KBM-7 (cell line): ENCODE measurements around the gene INPP4B.
"Not testable (repeated sequence)": the region's sequence is repeated elsewhere in the genome, so short reads cannot be mapped to it uniquely, and the experiment has no call there.

Experiments
- DNase-seq: peaks from one replicate; pipeline ENCODE4 v3.0.0-alpha.2; 2015
- in situ Hi-C: fragments of 300-500 bp; cut with MboI; formaldehyde crosslinking; loops from 2 replicates; pipeline ENCODE4 v1.14.3; 2020; ENCODE audit warnings: low sequenced_read_pairs, low pct_unique_long_range_greater_than_20kb, mixed read lengths

INPP4B gene

DNA sequence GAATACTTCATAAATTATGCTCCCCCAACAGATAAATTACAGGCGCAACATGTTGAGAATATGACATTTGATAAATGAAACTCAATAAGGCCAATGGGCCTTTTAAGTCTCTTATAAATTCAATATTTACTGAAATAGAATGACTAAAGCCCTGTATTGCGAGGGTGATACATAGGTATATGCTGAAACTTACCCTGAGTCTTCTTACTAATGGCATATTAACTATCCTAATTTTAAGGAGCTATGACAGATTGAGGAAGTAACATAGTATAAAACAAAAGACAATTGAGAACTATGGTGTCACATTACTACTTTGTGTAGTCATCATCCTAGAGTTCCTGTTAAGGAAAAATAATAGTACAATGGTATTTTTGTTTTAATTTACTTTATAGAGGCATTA is 769.1 kb downstream of the INPP4B start:
- DNase-seq = no peak
- in situ Hi-C loops = no loop called here

DNA sequence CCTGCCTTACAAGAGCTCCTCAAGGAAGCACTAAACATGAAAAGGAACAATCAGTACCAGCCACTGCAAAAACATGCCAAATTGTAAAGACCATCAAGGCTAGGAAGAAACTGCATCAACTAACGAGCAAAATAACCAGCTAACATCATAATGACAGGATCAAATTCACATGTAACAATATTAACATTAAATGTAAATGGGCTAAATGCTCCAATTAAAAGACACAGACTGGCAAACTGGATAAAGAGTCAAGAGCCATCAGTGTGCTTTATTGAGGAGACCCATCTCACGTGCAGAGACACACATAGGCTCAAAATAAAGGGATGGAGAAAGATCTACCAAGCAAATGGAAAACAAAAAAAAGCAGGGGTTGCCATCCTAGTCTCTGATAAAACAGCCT is 777.8 kb downstream of the INPP4B start:
- DNase-seq, in situ Hi-C loops: not testable (repeated sequence)

DNA sequence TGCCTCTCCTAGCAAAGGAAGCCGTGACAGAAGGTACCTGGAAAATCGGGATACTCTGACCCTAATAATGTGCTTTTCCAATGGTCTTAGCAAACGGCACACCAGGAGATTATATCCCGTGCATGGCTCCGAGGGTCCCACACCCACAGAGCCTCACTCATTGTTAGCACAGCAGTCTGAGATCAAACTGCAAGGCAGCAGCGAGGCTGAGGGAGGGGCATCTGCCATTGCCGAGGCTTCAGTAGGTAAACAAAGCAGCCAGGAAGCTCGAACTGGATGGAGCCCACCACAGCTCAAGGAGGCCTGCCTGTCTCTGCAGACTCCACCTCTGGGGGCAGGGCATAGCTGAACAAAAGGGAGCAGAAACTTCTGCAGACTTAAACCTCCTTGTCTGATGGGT is 779.5 kb downstream of the INPP4B start:
- DNase-seq, in situ Hi-C loops: not testable (repeated sequence)

DNA sequence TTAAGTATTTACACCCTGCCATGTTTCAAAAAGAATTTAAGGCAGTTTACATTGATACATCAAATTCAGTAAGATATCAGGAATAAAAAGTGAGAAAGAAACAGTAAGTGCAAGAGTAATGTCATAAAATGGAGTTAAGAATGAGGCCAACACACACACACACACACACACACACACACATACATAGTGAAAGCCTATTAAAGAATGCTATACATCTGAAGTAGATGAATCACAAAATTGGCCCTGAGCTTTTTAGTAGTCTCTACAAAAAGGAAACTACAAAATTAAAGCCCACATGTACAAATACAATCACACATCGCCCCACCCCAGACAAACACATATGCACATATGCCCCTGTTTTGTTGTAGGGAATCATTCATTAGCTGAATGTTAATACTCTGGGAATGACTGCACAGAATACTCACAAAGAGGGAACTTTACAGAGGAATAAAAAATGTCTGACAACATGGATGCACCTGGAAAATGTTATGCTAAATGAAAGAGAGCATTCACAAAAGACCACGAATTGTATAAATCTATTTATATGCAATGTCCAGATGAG is 780.9 kb downstream of the INPP4B start:
- no peak for DNase-seq
- in situ Hi-C loops = no loop called here

DNA sequence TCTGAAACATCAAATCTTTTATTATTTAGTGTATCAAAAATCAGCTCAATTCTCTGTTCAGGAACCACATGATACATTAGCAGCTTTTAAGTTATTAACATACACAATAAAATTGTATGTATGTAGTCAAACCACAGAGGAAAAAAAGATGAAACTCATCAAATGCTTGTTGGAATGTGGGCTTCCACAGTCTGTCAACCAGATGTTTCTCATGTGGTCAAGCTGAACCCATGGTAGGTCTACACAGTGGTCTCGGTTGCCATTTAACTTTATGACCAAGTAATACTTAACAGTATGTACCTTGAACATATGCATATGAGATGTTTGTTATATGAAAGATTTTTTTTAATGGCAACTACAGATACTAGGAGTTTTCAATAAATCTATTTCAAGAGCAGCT is 781.9 kb downstream of the INPP4B start:
- in situ Hi-C loops = no loop called here
- DNase-seq = no peak

DNA sequence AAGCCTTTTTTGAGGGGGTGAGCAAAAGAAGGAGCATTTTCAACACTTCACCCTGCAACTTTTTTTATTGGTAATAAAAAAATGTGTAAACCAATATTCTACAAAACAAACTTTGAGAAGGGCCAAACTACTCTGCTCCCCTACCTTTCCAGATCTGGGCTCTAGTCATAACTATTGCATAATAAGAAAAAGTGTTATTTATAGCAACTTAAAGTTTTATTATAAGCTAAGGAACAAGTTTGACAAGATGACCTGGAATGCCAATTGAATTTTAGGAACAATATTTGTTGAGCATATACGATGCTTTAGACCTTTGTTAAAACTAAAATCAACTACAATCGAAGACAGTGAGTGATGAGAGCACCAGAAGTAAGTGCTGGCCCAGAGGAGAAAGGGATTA is 800.1 kb downstream of the INPP4B start:
- no peak for DNase-seq
- in situ Hi-C loops = no loop called here

DNA sequence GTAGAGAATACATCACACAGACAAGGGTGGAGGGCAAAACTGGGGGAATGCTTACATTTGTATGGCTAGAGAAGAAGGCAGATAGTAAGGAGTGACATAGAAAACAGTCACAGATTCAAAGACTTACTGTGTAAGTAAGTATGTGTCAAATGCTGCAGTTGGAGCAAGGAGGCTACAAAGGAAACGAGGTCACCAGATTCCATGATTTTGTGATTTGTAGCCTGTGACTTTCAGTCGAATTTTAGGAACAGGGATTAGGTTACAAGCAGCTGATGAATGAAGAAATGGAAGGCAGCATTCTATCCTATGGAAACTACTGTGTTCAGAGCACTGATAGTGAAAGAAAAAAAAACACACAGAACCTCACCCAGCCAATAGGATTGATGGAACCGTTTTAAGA is 801.8 kb downstream of the INPP4B start:
- DNase-seq = no peak
- in situ Hi-C loops = no loop called here

DNA sequence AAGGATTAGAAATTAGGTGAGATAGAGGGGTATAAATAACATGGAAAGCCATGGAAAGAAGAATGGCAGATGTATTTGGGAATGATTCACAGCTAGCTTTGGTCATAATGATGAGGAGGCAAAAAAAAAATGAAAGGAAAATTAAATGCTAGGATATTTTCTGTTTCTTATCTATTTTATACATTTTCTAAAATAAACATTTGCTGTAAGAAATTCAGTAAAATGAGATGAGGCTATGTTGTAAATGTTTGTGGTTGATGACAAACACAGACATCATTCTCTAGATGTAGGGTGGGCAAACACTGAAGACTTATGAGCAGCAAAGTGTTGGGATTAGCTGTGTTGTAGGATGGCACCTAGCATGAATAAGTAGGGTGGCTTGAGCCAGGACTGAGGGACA is 802.6 kb downstream of the INPP4B start:
- in situ Hi-C loops = no loop called here
- no peak for DNase-seq

DNA sequence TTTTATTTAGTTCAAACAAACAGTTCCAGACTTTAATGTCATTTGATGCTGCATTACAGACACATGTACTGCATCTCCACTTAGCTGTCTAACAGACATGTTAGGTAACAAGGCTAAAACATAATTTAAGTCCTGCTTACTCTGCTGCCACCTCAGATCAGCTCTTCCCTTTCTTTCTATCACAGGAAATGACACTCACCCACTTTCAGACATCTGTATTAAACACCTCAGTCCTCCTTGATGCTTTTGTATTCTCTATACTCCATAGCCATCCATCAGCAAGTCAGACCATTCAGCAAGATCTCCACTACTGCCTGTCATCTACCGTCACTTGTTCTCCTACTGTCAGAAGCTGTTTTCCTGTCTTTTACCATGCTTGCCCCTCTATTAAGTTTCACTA is 804.3 kb downstream of the INPP4B start:
- in situ Hi-C loops = no loop called here
- no peak for DNase-seq

DNA sequence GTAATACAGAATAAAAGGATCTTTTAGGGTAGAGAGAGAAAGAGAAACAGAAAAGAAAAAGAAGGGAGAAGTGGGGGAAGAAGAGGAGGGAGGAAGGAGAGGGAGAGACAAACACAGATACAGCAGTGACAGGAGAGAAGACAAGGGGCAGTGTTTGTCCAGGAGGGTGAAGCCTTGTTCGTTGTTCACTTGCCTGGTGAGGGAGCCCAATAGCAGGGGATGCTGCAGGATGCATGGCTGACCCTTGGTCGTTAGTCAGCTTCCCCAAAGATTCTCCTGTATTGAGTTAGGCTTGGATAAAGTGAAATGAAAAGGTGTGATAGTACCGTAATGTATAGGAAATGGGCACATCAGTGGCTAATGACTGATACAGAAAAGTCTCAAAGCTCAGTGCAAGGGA is 806.1 kb downstream of the INPP4B start:
- in situ Hi-C loops = no loop called here
- no peak for DNase-seq

DNA sequence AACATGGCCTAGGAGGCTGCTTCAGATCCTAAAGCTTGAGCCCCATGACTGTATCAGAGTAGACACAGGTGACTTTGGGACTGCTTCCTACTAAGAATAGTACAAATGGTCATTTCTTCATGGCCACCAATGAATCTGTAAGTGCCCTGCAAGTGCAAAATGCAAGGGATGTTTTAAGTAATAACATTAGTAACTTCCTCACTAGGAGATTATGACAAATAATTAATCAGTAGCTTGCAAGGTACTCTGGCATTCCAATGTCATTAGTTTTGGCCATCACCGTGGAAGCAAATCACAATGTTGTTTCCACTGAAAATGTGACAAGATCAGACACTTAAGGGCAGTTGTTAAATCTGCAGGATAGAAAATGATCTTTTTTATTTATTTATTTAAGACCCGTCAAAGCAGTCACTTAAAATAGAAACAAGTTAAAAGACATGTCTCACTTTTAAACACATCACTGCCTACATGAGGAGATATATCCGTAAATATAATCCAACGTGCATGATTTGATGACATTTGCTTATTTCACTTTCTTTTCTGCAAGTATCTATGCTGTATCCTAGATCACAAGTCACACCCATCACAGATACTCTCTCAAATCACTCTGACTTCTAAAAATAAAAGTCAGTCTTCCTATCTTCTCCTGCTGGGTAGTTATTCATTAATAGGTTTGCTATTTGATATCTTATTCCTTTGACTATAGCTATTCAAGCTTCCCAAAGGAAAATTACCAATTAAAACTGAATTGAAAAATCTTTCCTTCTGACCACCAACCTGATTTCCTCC is 809.1 kb downstream of the INPP4B start:
- no peak for DNase-seq
- in situ Hi-C loops = no loop called here

DNA sequence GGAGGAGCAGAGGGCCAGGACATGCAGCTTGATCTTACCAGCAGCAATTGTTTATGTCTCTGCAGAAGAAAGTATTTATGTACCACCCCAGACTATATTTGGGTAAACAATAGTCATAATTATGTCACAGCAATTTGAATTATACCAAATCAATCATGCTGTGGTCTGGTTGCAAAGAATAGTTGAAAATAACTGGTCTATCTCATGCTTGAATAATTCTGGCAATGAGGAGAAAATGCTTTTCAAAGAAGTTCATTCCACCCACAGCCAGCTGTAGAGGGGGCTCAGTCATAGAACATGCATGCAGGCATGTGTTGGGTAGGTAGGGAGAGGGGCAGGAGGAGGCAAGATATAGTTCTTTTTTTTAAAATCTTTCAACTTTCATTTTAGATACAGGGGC is 810.5 kb downstream of the INPP4B start:
- in situ Hi-C loops = no loop called here
- DNase-seq = no peak

DNA sequence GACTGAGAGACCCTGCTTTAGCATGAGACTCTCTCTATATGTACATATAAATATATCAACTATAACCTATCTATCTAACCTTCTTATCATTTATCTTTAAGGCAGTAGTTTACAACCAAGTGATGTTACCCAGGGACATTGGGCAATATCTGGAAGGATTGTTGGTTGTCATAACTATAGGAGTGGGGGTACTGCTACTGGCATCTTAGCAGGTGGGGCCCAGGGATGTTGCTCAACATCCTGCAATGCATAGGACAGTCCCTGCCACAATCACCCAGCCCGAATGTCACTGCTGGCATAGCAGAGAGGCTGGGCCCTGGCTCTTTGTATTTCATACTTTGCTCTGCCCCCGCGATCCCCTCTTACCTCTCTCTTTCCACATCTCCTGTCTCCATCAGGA is 812.0 kb downstream of the INPP4B start:
- no peak for DNase-seq
- in situ Hi-C loops = no loop called here

DNA sequence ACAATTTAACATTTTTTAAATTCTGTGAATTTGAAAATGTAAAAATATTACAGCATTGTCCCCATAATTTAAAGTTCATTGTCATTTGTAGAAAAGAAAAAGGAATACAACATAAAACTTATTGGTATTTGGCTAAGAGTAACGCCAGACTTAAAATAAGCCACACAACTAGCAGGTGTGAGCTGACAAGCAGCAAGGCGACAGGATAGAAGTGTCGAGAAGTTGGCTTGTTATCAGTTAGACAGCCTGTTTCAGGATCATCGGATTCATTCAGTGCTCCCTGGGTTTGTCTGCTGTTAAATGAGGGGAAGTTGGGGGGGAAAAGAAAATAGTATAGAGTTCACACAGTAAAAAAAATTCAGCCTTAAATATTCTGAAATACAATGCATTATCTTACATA is 816.1 kb downstream of the INPP4B start:
- DNase-seq = no peak
- in situ Hi-C loops = no loop called here

DNA sequence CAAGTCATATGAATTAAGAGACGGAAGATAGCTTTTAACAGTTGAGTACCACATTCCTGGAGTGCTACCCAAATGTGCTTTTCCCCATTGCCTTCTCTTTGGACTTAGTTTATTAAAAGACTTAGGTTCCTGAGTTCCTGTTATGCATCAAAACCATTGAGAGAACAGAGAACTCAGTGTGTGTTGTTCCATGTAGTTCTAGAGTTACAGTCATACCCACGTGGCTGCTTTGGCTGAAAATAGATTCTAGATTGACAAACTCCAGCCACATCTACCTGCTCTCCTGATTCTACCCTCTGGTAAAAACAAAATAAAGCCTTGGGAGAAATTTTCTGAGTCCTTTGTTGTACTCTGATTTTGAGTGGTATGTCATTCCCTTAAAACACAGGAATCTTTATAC is 824.3 kb downstream of the INPP4B start:
- DNase-seq = no peak
- in situ Hi-C loops = no loop called here

DNA sequence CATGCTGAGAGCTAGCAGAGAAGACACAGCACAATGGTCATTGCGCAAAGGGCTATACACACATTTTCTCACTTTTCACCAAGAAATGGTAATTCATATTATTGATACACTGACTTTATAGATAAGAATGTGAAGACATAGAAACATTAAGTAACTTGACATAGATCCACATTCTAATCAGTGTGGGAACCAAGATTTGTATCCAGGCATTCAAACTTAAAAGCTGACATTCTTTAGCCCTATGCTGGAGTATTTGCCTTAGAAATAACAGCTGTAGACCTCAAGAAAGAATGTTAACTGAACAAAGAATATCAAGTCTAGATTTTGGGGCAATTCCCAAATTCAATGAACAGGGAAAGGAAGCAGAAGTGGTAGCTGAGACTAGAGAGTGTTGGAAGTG is 824.9 kb downstream of the INPP4B start:
- in situ Hi-C loops = no loop called here
- no peak for DNase-seq

DNA sequence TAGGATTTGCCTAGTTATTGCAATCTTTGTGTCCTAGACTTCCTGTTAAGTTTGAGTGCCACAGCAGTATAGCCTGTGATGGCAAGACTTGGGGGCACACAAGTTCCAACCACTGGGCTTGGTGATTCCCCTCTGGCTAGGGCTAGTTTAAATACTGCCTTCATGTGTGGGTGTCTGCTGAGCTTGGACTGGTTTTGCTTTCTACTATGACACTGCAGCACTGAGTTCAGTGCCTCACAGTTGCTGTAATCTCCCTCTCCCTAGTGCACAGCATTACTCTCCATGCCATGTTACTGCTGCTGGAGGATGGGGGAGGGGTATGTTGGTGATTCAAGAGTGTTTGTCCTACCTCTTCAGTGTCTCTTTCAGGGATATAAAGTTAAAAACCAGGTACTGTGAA is 830.1 kb downstream of the INPP4B start:
- no peak for DNase-seq
- in situ Hi-C loops = no loop called here

DNA sequence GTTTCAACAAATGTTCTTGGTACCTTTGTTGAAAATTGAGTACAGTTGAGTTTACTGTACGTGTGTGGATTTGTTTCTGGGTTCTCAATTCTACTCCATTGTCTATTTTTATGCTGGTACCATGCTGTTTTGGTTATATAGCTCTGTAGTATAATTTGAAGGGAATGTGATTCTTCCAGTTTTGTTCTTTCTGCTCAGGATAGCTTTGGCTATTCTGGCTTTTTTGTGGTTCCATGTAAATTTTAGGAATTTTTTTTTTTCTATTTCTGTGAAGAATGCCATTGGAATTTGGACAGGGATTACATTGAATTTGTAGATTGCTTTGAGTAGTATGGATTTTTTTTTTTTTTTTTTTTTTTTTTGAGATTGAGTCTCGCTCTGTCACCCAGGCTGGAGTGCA is 836.4 kb downstream of the INPP4B start:
- in situ Hi-C loops = no loop called here
- no peak for DNase-seq

DNA sequence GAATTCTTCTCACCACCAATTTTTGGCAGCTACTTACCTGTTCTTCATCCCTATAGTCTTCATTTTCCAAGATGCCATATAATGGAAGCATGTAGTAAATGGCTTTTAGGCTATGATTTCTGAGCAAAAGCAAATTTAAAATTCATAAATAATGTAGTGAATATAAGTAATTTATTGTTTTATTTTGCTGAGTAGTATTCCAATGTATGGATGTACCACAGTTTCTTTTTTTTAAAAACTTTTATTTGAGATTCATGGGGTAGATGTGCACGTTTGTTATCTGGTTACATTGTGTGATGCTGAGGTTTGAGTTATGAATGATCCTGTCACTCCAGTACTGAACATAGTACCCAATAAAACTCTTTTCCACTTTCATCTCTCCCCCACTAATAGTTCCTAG is 840.6 kb downstream of the INPP4B start:
- in situ Hi-C loops = no loop called here
- DNase-seq = no peak

DNA sequence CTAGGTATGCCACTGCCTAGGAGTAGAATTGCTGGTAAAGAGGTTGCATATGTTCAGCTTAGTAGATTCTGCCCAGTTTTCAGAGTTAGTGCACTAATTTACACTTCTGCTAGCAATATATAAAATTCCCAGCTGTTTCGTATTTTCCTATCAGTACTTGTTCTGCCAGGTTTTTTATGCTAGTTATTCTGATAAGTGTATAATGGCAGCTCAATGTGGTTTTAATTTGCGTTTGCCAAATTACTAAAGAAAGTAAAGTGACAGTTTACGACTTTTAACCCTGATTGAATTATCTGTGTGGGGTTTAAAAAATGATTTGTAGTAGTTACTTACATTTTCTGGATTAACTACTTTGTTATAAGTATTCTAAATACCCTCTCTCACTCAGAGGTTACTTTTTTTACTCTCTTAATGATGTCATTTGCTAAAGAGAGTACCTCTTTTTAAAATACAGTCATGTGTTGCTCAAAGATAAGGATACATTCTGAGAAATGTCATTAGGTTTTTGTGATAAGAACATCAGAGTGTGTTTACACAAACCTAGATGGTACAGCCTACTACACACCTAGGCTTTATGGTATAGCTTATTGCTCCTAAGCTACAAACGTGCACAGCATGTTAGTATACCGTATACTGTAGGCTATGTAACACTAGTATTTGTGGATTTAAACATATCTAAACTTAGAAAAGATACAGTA is 846.5 kb downstream of the INPP4B start:
- in situ Hi-C loops = no loop called here
- DNase-seq = no peak

DNA sequence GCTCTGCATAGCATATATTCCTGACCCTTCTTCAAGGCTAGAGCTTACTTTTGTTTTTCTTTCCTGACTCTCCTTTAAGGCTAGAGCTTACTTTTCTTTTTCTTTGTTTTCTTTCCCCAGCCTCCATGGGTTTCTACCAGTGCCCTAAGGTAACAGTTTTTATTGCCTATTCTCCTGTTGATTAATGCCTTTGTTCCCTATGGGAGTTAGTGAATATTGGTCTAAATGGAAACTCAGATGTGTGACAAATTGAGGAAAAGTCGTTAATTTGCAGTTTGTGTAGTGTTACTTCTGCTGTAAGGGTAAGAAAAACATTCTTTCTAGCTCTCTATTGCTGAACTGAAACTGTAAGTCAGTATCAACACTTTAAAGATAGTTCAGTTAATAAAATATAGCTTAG is 851.0 kb downstream of the INPP4B start:
- in situ Hi-C loops = no loop called here
- no peak for DNase-seq
